Right hindlimb (tissue), 1 donor: ENCODE data around the gene ADGRB2.

Experiments used
- DNase-seq: peaks from one replicate; pipeline ENCODE4 v3.0.0-alpha.2; 2018

The ADGRB2 gene

DNA sequence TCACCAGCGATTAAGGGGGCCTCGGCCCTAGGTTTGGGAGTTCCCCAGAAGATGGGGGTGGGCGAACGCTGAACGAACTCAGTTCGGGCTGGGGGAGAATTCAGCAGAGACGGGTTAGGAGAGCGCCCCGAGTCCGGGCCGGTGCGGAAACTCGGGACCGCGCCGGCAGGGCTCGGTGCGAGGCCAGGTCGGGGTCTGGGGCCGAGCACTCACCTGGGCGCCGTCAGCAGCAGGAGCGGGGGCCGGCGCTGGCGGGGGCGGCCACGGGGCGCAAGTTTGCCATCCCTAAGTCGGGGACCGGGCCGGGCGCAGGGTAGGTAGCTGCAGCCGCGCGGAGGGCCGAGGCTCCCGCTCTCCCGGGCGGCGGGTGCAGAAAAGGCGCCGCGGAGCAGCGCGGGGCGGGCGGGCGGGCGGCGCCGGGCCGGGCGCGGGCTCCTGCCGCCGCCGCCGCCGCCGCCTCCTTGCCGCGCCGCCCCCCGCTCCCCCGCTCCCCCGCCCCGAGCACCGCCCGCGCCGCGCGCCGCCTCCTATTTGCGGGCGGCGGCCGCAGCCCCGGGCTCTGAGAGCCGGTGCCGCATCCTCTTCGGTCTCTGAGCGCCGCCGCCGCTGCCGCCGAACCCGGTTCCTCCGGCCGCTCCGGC is 349 bp downstream of the ADGRB2 start:
- DNase-seq = no peak

DNA sequence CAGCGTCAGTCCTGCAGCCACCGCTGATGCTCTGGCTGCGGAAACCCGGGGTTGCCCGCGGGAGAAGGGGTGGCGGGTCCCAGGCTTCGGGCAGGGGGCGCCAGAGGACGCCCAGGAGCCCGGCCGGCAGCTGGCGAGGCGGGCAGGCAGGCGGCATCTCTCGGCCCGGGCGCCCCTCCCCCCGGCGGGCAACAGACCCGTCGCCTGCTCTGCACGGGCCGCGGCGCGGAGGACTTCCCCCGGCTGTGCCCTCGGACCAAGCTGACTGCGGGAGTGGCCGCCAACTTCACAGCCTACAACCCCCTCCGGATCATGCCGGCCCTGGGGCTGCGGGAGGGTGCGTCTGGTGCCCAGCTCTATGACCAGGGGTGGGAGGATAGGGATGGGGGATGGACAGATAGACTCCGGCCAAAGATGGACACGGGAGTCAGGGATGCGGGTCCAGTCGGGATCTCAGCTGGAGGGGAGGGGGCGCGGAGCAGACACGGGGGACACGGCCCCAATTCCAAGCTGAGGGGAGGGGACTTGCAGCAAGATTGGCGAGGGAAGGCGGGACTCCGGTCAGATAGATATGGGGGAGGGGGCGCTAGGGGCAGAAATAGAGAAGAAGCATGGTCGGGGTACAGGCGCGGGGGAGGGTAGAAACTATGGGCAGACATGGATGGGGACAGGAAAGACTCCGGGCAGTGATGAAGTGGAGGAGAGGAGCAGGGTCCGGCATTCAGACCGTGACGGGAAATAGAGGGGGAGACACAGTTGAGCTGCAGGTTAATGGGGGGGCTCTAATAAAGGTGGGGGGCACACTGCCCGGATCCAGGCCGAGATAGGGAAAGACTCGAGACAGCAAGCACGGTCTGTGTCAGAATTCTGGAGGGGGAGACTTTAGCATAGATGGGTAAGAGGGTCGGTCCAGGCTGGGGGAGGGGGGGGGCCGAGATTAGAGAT is 1.1 kb downstream of the ADGRB2 start:
- DNase-seq = peak; percentile 80

DNA sequence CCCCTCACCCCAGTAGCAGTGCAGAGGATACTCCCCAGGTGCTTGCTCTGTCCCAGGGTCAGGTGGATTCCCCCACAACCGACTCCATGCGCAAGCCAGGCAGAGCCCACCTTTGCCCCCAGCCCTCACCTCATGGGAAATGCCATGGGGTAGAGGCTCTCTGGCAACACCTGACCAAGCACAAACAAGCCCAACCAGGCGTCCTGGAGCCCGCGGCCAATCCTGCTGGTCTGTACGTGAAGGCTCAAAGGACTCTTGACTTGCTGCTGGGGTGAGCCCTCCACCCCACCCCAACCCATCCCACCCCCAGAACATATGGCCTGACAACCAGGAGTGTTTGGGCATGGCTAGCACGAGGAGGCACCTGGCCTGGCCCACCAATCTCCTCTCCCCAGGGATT is 1.8 kb downstream of the ADGRB2 start:
- no peak for DNase-seq

DNA sequence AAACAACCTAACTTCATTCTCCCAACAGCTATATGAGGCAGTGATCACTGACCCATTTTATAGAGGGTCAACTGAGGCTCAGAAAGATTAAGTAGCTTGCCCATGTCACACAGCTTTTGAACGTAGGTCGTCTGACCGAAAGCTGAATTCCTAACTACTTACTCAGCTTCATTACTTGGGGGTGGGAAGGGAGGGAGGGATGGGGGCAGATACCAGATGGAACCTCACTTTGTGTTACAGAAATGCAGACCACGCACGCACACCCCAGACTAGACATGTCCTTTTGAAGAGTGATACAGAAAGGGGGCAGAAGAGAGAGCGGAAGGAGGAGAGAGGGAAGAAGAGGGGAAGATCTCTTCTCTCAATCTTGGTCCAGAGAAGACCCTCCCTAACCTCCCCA is 2.3 kb downstream of the ADGRB2 start:
- DNase-seq = no peak

DNA sequence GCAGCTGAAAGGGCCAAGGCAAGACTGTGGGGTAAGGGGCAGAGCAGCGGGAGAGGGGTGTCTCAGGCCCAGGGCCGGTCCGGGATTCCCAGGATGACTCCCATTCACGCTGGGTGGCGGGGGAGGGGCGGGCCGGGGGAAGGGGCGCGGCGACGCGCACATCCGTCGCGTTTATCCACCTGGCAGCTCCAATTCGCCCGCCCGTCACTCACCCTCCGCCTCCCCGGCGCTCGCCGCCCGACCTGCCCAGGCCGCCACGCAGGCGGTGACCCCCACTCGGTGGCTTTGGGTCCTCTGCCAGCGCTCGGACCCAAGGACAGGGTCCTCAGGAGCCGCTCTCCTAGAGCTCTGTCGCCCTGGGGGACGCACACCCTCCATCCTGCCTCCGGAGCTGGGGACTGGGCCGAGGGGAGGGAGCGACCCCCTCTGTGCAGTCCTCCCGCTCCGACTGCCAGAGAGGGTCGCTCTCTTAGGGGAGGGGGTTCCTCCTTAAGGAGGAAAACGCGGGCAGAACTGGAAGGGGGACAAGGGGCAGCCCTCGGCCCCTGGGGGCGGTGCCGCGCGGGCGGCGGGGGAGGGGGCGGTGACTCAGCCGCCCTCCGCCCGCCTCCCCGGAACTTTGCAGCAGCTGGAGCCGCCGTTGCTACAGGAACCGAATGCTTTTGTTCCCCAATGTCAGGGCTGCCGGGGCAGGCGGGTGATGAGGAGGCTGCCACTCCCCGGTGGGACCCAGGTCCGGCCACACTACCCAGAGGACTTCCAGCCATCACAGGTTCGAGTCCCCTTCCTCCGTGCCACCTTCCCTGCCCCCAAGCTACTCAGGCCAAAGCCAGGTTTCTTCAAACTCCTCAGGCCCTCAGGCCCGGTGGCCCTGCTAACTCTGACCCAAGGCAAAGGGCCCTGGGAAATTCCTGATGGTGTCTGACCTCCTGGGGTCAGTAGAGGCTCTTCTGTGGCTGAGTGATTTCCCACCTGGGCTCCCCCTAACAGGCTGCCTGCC is 3.4 kb downstream of the ADGRB2 start:
- DNase-seq = peak; percentile 83

DNA sequence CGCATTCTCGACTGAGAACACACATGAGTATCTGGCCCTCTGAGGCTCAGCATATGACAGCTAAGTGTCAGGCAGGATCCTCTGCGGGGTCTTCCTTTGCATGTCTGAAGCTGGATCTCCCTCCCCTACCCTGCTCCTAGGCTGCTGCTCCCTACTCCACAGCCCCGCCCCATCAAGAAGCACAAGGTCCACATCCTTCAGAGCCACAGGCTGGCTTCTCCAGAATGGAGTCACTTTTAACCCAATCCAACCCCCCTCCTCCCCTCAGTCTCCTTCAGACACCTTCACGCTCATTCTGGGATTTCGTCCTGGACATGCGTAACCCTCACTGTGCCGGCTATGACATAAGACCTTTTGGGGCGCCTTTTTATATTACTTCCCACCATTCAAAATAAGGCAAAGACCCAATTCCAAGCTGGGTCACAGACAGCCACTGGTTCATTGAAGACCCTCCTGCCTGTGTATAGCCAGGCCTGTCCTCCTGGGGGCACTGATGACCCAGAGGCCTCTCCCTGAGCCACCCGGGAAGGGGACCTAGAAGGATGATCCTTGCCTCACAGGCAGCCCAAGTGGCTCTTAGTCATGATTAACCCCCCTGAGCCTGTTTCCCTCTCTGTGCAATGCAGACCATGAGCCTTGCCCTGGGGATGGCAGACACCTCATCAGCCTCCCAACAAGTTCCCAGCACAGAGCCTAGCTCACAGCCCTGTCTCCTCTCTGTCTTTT is 4.7 kb downstream of the ADGRB2 start:
- DNase-seq = no peak

DNA sequence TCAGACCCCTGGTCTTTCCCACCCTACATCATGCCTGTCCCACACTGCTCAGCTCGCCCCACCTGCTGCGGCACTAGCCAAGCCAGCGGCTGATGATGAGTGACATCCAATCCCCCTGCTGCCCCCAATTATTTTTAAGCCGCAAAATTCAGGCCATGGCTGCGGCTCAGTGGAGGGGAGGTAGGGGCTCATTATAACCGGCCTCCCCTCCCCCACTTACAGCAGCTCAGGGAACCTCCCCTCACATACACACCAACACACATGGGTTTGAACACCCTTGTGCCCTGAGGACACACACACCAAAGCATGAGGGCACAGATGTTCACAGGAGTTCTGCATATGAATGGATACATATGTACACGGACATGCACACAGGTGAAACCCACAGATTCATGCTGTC is 5.3 kb downstream of the ADGRB2 start:
- no peak for DNase-seq

DNA sequence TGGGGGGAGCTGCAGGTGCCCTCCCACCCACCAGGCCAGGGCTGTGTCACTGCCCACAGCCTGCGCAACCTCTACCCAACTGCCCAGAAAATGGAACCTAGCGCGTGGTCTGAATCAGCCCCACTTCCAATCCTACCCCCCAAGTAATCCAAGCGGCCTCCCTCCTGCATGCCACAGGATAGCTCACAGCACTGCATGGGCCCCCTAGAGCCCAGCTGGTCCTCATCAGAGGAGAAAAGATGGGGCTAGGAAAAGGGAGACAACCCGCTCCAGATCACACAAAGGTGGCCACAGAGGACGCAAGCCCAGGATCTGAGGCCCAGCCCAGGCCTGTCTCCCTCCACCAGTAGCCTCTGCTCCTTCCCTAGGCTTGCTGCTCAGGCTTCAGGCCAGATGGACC is 6.2 kb downstream of the ADGRB2 start:
- no peak for DNase-seq

DNA sequence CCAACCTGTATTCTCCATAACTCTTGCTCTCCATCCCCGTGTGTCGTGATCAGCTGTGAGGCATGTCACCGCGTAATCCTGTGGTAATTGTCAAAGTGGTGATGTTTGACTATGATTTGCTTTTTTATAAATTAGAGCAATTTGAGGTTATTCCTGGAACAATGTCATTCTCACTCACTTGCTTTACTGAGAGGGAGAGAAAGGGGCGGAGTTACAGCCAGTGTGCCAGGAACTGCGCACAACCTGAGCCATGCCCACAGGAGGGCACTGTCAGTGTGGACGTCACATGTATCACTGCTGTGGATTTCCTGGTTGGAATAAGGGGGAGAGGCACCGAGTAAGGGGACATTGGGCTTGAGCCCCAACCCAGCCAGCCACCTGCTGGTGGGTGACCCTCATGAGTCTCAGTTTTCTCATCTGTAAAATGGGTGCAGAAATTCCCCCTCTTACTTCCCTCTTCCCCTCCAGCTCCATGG is 6.9 kb downstream of the ADGRB2 start:
- no peak for DNase-seq

DNA sequence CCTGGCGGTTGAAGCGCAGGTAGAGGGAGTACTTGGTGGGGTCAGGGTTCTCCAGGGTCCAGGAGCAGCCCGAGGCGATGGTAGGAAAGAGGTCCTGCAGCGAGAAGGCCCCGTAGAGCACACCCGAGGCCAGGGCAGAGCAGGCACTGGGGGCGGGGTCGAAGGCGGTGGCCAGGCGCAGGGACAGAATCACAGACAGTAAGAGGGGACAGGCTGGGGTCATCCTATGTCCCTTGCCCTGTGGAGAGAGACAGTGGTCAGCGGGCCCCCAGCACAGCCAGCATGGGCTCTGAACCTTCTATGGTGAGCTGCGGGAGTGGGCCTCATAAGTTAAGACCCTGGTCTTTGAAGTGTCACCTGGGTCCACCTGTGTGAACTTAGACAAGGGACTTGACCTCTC is 7.6 kb downstream of the ADGRB2 start:
- no peak for DNase-seq

DNA sequence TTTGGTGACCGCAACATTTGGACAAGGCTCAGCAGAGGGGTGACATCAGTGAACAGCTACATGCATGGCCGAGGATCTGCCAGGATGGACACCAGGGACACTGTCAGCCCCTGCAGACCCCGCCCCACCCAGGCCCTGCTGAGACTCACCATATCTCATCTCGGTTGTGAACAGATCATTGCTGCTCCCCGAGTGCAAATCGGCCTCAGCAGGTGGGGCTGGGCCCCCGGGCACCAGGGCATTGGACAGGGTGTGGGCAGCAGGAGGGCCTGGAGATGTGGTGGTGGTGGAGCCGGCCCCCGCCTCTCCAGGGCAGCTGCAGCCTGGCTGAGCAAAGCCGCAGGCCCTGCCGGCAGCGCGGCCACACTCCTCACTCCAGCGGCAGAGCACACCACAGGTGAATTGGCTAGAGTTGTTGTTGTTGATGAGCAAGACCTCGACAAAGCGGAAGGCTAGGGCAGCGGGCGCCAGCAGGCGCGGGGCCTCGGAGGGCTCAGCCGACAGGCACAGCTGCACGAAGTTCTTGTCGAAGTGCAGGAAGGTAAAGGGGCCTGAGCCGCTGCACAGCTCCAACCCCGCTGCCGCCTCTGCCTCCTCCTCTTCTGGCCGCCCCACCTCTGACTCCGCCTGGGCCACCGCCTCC is 8.2 kb downstream of the ADGRB2 start:
- DNase-seq = no peak

DNA sequence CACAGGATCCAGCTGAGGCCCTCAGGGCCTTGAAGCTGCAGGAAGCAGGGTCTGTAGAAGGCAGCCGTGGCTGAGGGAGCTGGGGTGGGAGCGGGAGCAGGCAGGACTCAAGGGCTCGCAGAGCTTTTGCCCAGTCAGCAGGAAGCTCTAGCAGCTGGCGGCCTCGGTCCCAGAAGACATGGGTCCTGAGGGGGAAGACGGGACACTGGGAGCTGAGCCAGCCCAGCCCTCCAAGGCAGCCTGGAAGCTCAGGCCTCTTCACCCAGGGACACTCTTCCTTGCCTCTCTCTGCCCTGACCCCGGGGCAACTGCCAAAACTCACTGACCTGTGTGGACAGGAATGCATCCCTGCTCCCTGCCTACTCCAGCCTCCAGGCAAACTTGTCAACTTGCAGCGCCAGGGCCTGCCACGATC is 8.9 kb downstream of the ADGRB2 start:
- DNase-seq = no peak

DNA sequence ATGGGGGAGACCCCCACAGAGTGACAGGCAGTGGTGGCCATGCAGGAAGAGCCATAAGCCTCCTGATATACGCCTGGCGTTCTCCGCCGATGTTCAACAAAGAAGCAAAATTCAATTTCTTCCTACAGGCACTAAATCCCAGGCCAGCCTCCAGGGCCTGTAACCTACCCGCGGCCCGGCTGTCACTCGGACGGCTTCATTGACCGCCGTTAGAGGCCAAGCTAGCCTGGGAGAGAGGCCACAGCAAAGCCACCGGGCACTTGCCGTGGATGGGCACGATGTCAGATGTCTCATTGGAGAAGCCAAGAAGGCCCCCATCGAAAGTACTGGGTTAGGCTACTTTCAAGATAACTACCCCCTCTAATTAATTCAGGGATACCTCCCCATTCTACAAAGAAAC is 9.7 kb downstream of the ADGRB2 start:
- no peak for DNase-seq

DNA sequence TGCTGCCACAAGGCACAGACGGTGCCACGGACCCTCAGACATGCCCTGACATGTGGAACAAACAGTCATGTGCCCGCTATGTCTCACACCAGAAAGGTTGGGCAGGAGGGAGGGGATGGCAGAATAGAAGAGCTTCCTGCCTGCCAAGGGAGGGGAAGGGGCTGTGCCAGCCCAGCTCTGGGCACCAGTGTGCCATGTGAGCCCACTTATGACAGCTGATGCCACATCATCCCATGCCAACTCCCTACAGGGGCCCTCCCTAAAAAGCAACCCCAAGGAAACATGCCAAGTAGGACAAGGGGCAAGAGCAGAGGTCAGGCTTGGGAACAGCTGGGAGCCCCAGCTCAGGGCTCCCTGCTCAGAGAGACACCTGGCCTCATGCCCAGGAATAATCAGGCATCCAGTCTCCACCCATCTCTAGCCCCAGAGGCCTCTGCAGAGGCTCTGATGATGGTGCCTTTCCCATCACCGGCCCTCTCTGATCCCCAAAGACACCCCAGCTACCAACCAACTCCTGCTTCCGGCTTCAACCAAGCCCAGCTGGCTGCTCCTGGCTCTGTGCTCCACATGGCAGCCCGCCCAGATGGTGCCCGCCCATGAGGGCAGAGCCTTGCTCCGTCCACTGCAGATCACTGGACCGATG is 10.3 kb downstream of the ADGRB2 start:
- peak; percentile 84 for DNase-seq

DNA sequence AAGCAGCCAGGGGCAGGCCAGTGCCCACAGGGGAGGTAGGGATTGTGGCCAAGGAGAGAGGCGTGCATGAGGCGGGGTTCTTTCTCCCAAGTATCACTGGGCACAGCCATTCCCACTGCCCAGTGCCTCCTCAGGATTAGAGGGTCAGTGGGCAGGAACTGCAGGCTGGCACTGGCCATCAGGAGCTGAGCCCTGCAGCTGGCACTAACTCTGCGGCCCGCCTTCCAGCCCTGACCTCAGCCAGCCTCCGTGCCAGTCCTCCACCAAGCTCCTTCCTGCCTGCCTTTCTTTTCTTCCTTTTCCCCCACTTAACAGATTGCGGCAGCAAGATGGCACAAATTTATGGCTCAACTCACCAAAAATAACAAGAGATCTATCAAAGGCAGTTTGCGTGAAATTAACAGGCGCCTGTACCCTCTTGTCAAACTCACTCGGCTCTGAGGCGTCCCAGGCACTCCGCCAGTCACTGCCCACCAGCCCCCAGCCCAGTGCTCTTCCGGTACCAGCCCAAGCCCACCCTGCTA is 11.1 kb downstream of the ADGRB2 start:
- DNase-seq = no peak

DNA sequence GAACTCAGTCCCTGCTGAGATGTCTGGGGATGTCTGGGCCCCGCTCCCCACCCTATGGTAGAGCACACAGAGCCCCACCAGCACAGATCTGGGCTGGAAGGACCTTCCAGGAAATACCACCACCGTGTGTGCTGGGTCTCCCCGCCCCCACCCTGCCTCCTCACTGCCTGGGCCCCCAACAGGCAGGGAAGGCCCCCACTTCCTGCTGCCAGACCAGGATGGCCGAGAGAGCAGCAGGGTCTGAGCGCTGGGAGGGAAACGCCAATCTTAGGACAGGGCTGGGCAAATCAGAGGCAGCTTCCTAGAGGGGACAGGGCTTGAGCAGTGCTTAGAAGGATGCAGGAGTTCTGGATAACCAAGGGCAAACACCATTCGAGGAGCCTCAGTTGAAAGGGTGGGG is 11.9 kb downstream of the ADGRB2 start:
- no peak for DNase-seq

DNA sequence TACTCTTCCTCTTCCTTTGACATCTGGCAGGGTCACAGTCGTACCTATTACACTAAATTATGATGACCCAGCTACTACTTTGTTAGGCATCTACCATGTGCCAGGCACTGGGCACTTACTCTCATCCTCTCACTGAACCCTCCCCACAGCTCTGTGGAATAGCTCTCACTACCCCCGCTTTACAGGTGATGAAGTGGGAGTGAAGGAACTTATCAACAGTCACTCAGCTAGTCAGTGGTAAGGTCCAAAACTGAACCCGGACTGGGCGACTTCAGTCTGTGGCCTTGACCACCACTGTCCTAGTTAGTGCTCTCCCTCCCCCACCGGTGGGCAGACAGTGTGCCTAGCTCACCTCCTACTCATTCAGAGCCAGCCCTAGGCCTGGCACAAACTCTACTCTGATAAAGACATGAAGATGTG is 12.3 kb downstream of the ADGRB2 start:
- no peak for DNase-seq

DNA sequence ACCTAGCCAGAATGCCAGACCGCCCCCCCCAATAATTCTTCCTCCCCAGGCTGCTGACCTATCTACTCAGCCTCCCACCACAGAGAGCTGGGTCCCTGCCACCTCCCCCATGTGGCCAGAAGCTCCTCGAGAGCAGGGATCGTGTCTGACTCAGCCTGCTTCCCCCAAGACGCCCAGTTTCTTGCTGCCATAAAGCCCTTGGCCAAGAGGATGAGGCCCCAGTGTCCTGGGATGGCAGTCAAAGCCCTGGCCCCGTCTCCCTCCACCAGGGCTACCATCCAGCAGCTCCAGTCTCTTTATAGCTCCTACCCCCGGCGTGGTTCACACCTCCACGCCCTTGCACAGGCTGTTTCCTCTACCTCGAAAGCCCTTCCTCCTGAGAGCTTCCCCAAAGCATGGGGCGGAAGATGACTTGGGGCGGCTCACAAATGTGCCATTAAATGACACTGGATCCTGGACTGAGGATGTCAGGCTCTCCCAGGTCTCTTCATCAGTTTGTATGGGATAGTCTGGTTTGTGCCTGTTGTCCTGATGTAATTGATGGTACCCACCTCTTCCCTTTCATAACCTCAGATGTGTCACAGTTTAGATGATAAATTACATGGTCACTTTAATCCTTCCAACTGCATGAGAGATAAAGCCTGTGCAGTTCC is 13.2 kb downstream of the ADGRB2 start:
- no peak for DNase-seq

DNA sequence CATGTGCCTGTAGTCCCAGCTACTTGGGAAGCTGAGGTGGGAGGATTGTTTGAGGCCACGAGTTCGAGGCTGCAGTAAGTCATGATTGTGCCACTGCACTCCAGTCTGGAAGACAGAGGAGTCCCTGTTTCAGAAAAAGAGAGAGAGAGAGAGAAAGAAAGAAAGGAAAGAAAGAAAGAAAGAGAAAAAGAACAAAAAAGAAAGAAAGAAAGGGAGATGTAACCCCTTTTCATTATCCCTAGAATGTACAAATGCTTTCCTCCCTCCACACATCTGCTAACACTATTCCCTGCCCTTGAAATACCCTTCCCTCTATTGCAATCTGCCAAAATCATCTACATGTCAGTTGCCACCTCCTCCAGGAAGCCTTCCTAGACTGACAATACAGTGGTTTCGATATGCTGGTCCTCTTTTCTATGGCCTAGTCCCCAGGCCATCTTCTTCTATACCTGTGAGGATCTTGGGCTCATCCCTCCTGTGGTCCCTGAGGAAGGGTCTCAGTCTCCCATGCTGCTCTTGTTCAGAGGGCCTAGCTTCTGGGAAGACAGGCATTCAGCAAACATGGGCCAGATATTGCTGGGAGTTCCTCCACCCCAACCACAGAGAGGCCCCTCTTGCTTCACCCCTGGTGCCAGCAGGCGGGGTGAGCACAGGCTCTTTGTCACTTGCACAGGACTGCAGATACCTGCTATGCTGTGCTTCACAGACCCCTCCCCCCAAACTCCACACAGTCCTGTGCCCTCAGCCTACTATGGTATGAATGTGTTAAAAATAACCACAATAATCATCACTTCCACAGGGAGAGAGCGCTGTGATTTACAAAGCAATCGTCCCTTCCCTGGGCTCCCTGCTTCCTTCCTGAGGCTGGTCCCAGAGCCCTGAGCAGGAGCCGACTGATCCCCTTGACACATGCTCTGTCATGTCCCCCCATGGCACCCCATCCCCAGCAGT is 14.1 kb downstream of the ADGRB2 start:
- no peak for DNase-seq
